Measurements from ENCODE around the gene ZNF579. TPM values are rescaled to one million over a fixed set of nuclear protein-coding genes. Genes with fewer than 3 reads are reported as not detected.

Gene ZNF579
- total and polyA plus RNA-seq, 10 of the 15 experiments (the other 5 are each of a cell fraction or from before 2014, with no cell fraction given) = 0.11 to 11.7 (median 1.5) TPM

- TF ChIP-seq KDM1A (IDR thresholded peaks at IDR 0.05; ENCODE audit: borderline replicate concordance) = no peak
- TF ChIP-seq CTCF (IDR thresholded peaks at IDR 0.05 in 2 of 3, conservative IDR thresholded peaks at IDR 0.05 in 1 of 3; ENCODE audit: control insufficient read depth in 2 of 3, extremely low read depth in 1 of 3, insufficient read depth in 1 of 3, low read depth in 3 of 3, low read length in 3 of 3) = no peak
- no peak for TF ChIP-seq PAX8 (IDR thresholded peaks at IDR 0.05)
- TF ChIP-seq RB1 (IDR thresholded peaks at IDR 0.05; ENCODE audit: borderline replicate concordance) = no peak
- TF ChIP-seq CREM (IDR thresholded peaks at IDR 0.05; ENCODE audit: low read depth) = no peak
- no peak for TF ChIP-seq CEBPB (IDR thresholded peaks at IDR 0.05; ENCODE audit: borderline replicate concordance in 1 of 2, low read depth in 2 of 2, low read length in 2 of 2)
- no peak for TF ChIP-seq JUNB (IDR thresholded peaks at IDR 0.05)
- no peak for TF ChIP-seq ASH2L (IDR thresholded peaks at IDR 0.05; ENCODE audit: borderline replicate concordance, low read depth)
- Histone ChIP-seq H3K36me3 (ENCODE audit: control insufficient read depth in 2 of 2, insufficient read depth in 2 of 2, low read length in 1 of 2) (no peaks in the 10 kb centered on the region), H3K27me3 (replicated peaks in 1 of 2; ENCODE audit: control insufficient read depth in 2 of 2, insufficient read depth in 2 of 2, low read length in 1 of 2) (peaks cover 1 to 7% of the 10 kb centered on the region in 2 experiments; a peak in 3 of 4 replicates), H3K4me1 (ENCODE audit: control insufficient read depth, insufficient read depth, low read length) (no peaks in the 10 kb centered on the region), H3K9me3 (replicated peaks; ENCODE audit: control insufficient read depth, insufficient read depth, low read length) (no peaks in the 10 kb centered on the region), H2AFZ (ENCODE audit: control insufficient read depth, low read depth, low read length) (no peak overlapping the region), H3K9ac (ENCODE audit: control insufficient read depth, insufficient read depth, low read length) (no peak overlapping the region), H4K20me1 (ENCODE audit: control insufficient read depth, insufficient read depth) (no peaks in the 10 kb centered on the region), H3K79me2 (ENCODE audit: control insufficient read depth, insufficient read depth, low read length) (no peaks in the 10 kb centered on the region), H3K4me3 (no peak overlapping the region), H3K27ac (ENCODE audit: control insufficient read depth, insufficient read depth) (no peak overlapping the region), H3K4me2 (ENCODE audit: control insufficient read depth, insufficient read depth) (no peak overlapping the region)
- in situ Hi-C loops (cut with MboI) = no loop called here
- intact Hi-C loops (cut with micrococcal nuclease; ENCODE audit: unreplicated experiment) = no loop called here
- no peak for ATAC-seq
- ChIA-PET CTCF (interaction anchor here (0.9 kb wide), 1 partner anchor 83 kb away, joined by 3 read pairs; no protein-coding TSS in a partner anchor), POLR2A (no interaction called here), SMC1A (ENCODE audit: uncharacterized antibody, unreplicated experiment) (no interaction called here), RAD21 (ENCODE audit: unreplicated experiment) (no interaction called here)
- DNase-seq (ENCODE audit: low read depth, low spot score) = no peak
- FAIRE-seq = no peak
- no TSS peak for BruUV-seq (replicated peaks)
- WGBS (ENCODE audit: insufficient coverage, insufficient replicate concordance, low lambda C conversion rate, missing lambda C conversion rate) = 54% methylated on average over 7 of the region's 7 CpGs
Measured at GRCh38 chr19:55550321-55550650, 30.4 kb downstream of the ZNF579 start.
